Naive thymus-derived CD8-positive, alpha-beta T cell (primary cell): Measurements from ENCODE around the gene LZIC. TPM values are rescaled to one million over a fixed set of nuclear protein-coding genes. Genes with fewer than 3 reads are reported as not detected.
A peak's percentile ranks its signal among the peaks of the same experiment; 100 is the strongest.

Experiments
- ATAC-seq, 2 donors: fragments of 150-1000 bp; cut with Tn5 transposase in 1 of 2; sonication (Bioruptor Pico), chemical (Tn5 transposase) in 1 of 2; 1 replicate in 1 of 2; 2 replicates in 1 of 2; pipeline ENCODE4 v1.10.0; 2021; ENCODE audit warnings: mild to moderate bottlenecking in 2 of 2, moderate library complexity in 2 of 2
- POLR2A ChIA-PET: fragments of 350-600 bp; sonication (Branson Sonifier 250); formaldehyde crosslinking; loops from one replicate; lab custom pipeline; 2021; ENCODE audit warnings: antibody characterized with exemption; lab: Charles Lee
- DNase-seq, 10 donors: peaks; one replicate each; pipeline versions ENCODE4 v3.0.0 to v3.0.0-alpha.2; 2020 to 2022
- H3K27ac Mint-ChIP-seq, 10 donors: one replicate each; pipeline ENCODE4 v1.8.0; 2020 to 2022; ENCODE audit warnings: mild to moderate bottlenecking in 10 of 10, mixed read lengths in 10 of 10, moderate library complexity in 4 of 10, inconsistent platforms in 1 of 10
- H3K27me3 Mint-ChIP-seq, 5 donors: one replicate each; pipeline ENCODE4 v1.8.0; 2021 to 2022; ENCODE audit warnings: mixed read lengths in 5 of 5
- H3K36me3 Mint-ChIP-seq, 3 donors: one replicate each; pipeline ENCODE4 v1.8.0; 2020 to 2022; ENCODE audit warnings: mixed read lengths in 3 of 3, mild to moderate bottlenecking in 2 of 3, inconsistent platforms in 1 of 3
- H3K4me1 Mint-ChIP-seq, 4 donors: one replicate each; pipeline ENCODE4 v1.8.0; 2021 to 2022; ENCODE audit warnings: mixed read lengths in 4 of 4
- H3K4me3 Mint-ChIP-seq, 10 donors: one replicate each; pipeline ENCODE4 v1.8.0; 2020 to 2022; ENCODE audit warnings: mild to moderate bottlenecking in 10 of 10, mixed read lengths in 10 of 10, moderate library complexity in 6 of 10, inconsistent platforms in 1 of 10
- H3K9me3 Mint-ChIP-seq, 9 donors: one replicate each; pipeline ENCODE4 v1.8.0; 2020 to 2022; ENCODE audit warnings: mixed read lengths in 9 of 9, mild to moderate bottlenecking in 3 of 9, inconsistent platforms in 1 of 9, moderate library complexity in 1 of 9
- polyA plus RNA-seq, 3 donors: library from polyadenylated mRNA; unstranded; fragments of 300-500 nt; fragmentation: Illumina TruSeq; gene quantifications; one replicate each; pipeline ENCODE4 v1.2.3, GENCODE V29; 2021
- total RNA-seq, 8 experiments: library from RNA in 2 of 8; stranded (reverse) in 2 of 8; gene quantifications; one replicate each; pipeline ENCODE4 v1.2.3 and lab custom pipeline; 2021 to 2026

Gene LZIC
- total and polyA plus RNA-seq, 5 experiments from 2014 or later: 28.8 to 39.8 (median 34.2) TPM

GRCh38 chr1:9892563-9893528, 50.3 kb downstream of the LZIC start:
- POLR2A ChIA-PET: interaction anchor here (0.5 kb wide), 1 partner anchor 237 kb away, joined by 3 read pairs; no protein-coding TSS in a partner anchor
- ATAC-seq: no peak
- Mint-ChIP-seq H3K36me3 (peaks cover 0 to 2% (median 0%) of the 10 kb centered on the region in 3 donors), H3K27me3 (no peaks in the 10 kb centered on the region), H3K27ac (no peak overlapping the region), H3K9me3 (no peaks in the 10 kb centered on the region), H3K4me1 (peaks cover 3 to 27% (median 9%) of the 10 kb centered on the region in 4 donors), H3K4me3 (no peak overlapping the region)
- DNase-seq: no peak

GRCh38 chr1:9891207-9891606, 52.0 kb downstream of the LZIC start:
- H3K27ac Mint-ChIP-seq: peak overlapping the region in 1 of 10 donors; percentile 75
- H3K9me3 Mint-ChIP-seq: no peaks in the 10 kb centered on the region
- POLR2A ChIA-PET: interaction anchor here (0.6 kb wide), 2 partner anchors 204 to 288 kb away, joined by 3 to 5 read pairs; no protein-coding TSS in a partner anchor
- H3K4me1 Mint-ChIP-seq: peaks cover 3 to 27% (median 9%) of the 10 kb centered on the region in 4 donors
- ATAC-seq (no peak), DNase-seq (no peak)
- peaks cover 0 to 2% (median 0%) of the 10 kb centered on the region in 3 donors for H3K36me3 Mint-ChIP-seq
- H3K27me3 Mint-ChIP-seq: no peaks in the 10 kb centered on the region
- no peak overlapping the region for H3K4me3 Mint-ChIP-seq

DNA sequence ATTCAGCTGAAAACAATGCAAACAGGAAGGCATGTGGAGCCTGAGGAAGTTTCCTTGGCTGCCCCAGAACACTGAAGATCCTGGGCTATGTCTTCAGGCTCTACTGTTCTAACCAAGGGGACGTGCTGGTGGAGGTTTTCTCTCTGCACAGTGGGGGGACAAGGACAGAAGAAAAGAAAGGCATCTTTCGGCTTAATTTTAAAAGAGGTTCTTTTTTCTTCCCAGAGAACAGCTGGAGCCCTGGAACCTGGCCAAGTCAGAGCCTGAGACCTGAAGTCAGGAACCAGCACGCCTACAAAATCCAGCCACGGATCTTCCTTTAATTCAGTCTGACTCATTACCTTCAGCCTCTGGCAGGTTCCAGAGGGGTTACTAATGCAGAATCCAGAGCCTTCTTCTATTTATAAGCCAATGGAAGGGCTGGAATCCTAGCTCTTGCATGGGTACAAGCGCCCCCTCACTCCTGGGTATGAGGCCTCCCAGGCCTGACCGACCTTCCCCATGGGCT, 52.9 kb downstream of the LZIC start:
- H3K9me3 Mint-ChIP-seq: no peaks in the 10 kb centered on the region
- H3K27ac Mint-ChIP-seq: peak overlapping the region in 3 of 10 donors; percentile 29 to 58 (median 43)
- peaks cover 0 to 2% (median 0%) of the 10 kb centered on the region in 3 donors for H3K36me3 Mint-ChIP-seq
- no peak for ATAC-seq
- peaks cover 3 to 27% (median 9%) of the 10 kb centered on the region in 4 donors for H3K4me1 Mint-ChIP-seq
- POLR2A ChIA-PET: interaction anchor here (0.6 kb wide), 2 partner anchors 204 to 287 kb away, joined by 3 to 5 read pairs; no protein-coding TSS in a partner anchor
- no peaks in the 10 kb centered on the region for H3K27me3 Mint-ChIP-seq
- no peak for DNase-seq
- no peak overlapping the region for H3K4me3 Mint-ChIP-seq

DNA sequence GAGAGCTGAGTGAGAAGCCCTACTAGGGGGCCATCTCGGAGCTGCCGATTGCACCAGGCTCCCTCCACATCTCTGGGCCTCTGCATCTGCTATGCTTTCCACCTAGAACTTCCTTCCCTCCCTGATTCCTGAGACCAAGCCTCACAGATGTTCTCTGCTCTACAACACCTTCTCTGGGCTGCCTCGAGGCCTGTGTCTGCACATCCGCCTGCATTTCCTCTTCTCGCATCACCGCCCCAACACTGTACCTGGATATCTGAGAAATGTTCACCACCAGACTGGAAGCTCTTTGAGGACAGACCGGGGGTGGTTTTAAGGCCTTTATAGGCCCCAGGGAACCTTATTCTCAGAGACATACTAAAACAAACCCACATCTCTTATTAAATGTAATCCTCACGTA, 53.8 kb downstream of the LZIC start:
- ATAC-seq: no peak

DNA sequence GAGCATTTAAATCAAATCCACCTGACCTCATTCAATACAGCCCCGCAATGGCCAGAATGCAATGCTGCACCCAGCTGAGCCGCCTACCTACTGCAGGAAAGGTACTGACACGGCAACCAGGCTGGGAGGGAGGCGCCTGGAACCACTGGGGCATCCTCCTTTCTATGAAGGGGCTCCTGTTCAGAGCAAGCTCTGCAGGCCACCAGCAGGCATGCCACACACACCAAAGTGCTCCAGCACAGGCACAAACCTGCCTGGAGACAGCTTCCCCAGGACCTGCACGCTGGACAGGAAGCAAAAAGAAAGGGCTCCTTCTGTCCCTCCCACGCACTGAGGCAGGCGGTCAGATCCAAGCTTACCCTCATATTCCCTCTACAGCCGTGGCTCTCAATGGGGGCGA, 54.3 kb downstream of the LZIC start:
- no peak for DNase-seq
- ATAC-seq: no peak
- H3K27ac Mint-ChIP-seq: peak overlapping the region in 1 of 10 donors; percentile 29
- no peaks in the 10 kb centered on the region for H3K9me3 Mint-ChIP-seq
- H3K36me3 Mint-ChIP-seq: peaks cover 0 to 2% (median 0%) of the 10 kb centered on the region in 3 donors
- H3K27me3 Mint-ChIP-seq: no peaks in the 10 kb centered on the region
- H3K4me1 Mint-ChIP-seq: peaks cover 6 to 23% (median 13%) of the 10 kb centered on the region in 4 donors
- POLR2A ChIA-PET: no interaction called here
- no peak overlapping the region for H3K4me3 Mint-ChIP-seq

More for the DNA sequence above, 53.8 kb downstream of the LZIC start:
- POLR2A ChIA-PET: no interaction called here
- no peak for DNase-seq
- Mint-ChIP-seq H3K27ac (peak overlapping the region in 5 of 10 donors; percentile 1 to 29 (median 8)), H3K27me3 (no peaks in the 10 kb centered on the region), H3K4me1 (peaks cover 6 to 27% (median 10%) of the 10 kb centered on the region in 4 donors), H3K36me3 (peaks cover 0 to 2% (median 0%) of the 10 kb centered on the region in 3 donors), H3K9me3 (no peaks in the 10 kb centered on the region), H3K4me3 (no peak overlapping the region)

DNA sequence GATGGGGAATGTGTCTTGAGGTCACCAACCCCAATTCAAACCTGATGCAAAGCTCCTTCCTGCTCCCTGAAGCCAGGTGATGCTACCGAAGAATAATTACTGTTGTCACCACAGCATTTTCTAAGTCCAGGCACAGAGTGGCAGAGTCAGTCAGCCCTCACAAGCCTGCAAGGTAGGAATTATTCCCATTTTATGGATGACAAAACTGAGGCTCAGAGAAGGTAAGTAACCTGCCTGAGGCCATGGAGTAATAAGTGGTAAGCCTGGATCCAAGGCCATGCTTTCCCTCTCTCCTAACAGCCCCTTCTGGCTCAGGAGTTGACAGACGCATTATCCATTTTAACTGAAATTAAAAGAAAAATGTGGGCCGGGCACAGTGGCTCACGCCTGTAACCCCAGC, 56.1 kb downstream of the LZIC start:
- no peaks in the 10 kb centered on the region for H3K9me3 Mint-ChIP-seq
- H3K27me3 Mint-ChIP-seq: no peaks in the 10 kb centered on the region
- no peak for ATAC-seq

DNA sequence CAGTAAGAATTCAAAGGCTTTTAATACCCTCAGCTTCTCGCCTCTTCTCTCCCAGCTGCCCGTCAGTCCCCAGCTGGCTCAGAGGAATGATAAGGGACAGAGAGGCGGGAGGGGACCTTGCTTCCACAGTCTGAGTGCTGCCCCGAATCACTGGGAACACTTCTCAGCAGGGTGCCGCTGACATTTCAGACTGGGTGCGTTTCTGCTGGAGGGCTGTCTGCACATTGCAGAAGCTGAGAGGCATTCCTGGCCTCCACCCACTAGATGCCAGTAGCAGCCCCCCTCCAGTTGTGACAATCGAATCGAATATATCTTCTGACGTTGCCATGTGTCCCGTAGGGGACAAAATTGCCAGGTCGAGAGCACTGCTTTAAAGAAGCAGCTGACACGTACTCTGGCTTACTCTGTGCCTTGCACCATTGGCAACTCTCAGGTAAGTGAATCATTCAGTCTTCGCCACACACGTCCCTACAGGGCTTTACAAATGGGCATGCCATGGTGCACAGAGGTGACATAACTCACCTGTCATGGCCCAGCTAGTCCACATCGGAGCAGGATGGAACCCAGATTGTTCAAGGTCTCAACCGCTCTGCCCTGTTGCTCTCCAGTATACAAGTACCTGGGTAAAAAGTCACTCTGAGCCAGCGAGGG, 57.0 kb downstream of the LZIC start:
- DNase-seq: no peak
- ATAC-seq: no peak
- H3K4me1 Mint-ChIP-seq: peaks cover 22 to 30% (median 27%) of the 10 kb centered on the region in 4 donors
- H3K27ac Mint-ChIP-seq: no peak overlapping the region
- POLR2A ChIA-PET: no interaction called here
- no peaks in the 10 kb centered on the region for H3K27me3 Mint-ChIP-seq
- H3K36me3 Mint-ChIP-seq: no peaks in the 10 kb centered on the region
- H3K9me3 Mint-ChIP-seq: no peaks in the 10 kb centered on the region
- H3K4me3 Mint-ChIP-seq: no peak overlapping the region

More for the DNA sequence above, 56.1 kb downstream of the LZIC start:
- no peak for DNase-seq
- H3K4me3 Mint-ChIP-seq: no peak overlapping the region
- POLR2A ChIA-PET: no interaction called here
- no peaks in the 10 kb centered on the region for H3K36me3 Mint-ChIP-seq
- peaks cover 17 to 23% (median 20%) of the 10 kb centered on the region in 4 donors for H3K4me1 Mint-ChIP-seq
- no peak overlapping the region for H3K27ac Mint-ChIP-seq

DNA sequence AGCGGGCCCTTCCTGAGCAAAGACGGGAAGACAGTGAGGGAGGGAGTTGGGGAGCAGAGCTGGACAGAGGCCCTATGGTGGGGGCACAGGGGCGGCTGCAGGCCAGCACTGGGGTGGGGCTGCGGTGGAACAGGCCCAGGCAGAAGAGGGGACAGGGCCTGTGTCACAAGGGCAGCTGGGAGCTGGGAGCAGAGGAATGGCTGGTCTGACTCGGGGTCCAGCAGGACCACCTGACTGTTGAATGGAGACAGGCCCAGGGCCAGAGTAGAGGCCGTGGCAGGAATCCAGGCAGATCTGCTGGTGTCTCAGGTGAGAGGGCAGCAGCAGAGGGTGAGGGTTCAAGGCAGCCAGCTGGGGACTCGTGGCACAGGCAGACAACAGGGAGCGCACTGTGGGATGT, 58.4 kb downstream of the LZIC start:
- Mint-ChIP-seq H3K36me3 (no peaks in the 10 kb centered on the region), H3K4me1 (peaks cover 22 to 28% (median 25%) of the 10 kb centered on the region in 4 donors), H3K9me3 (no peaks in the 10 kb centered on the region), H3K4me3 (peak overlapping the region in 1 of 10 donors; percentile 45), H3K27ac (peak overlapping the region in 3 of 10 donors; percentile 60 to 83 (median 63)), H3K27me3 (no peaks in the 10 kb centered on the region)
- ATAC-seq (no peak), DNase-seq (no peak)
- POLR2A ChIA-PET: interaction anchor here (0.7 kb wide), 1 partner anchor 107 kb away, joined by 3 read pairs; no protein-coding TSS in a partner anchor

GRCh38 chr1:9883585-9884449, 59.4 kb downstream of the LZIC start:
- POLR2A ChIA-PET: no interaction called here

GRCh38 chr1:9882945-9883303, 60.3 kb downstream of the LZIC start:
- Mint-ChIP-seq H3K4me3 (peak overlapping the region in 1 of 10 donors; percentile 15), H3K36me3 (no peaks in the 10 kb centered on the region), H3K4me1 (peaks cover 19 to 28% (median 22%) of the 10 kb centered on the region in 4 donors), H3K9me3 (no peaks in the 10 kb centered on the region), H3K27me3 (no peaks in the 10 kb centered on the region), H3K27ac (peak overlapping the region in 9 of 10 donors; percentile 62 to 95 (median 88))
- POLR2A ChIA-PET: no interaction called here
- ATAC-seq (no peak), DNase-seq (no peak)

More at GRCh38 chr1:9883585-9884449, 59.4 kb downstream of the LZIC start:
- H3K4me3 Mint-ChIP-seq: peak overlapping the region in 1 of 10 donors; percentile 45
- H3K4me1 Mint-ChIP-seq: peaks cover 19 to 28% (median 22%) of the 10 kb centered on the region in 4 donors
- DNase-seq (no peak), ATAC-seq (no peak)
- no peaks in the 10 kb centered on the region for H3K27me3 Mint-ChIP-seq
- H3K9me3 Mint-ChIP-seq: no peaks in the 10 kb centered on the region
- peak overlapping the region in 6 of 10 donors; percentile 46 to 95 (median 75) for H3K27ac Mint-ChIP-seq
- H3K36me3 Mint-ChIP-seq: no peaks in the 10 kb centered on the region

GRCh38 chr1:9882296-9882944, 60.8 kb downstream of the LZIC start:
- H3K36me3 Mint-ChIP-seq: no peaks in the 10 kb centered on the region
- H3K4me3 Mint-ChIP-seq: peak overlapping the region in 8 of 10 donors; percentile 1 to 58 (median 38)
- DNase-seq: peak in 3 of 10 donors; percentile 14 to 39 (median 25)
- no peaks in the 10 kb centered on the region for H3K9me3 Mint-ChIP-seq
- H3K27ac Mint-ChIP-seq: peak overlapping the region; percentile 62 to 95 (median 88)
- peak; percentile 59 to 83 for ATAC-seq
- POLR2A ChIA-PET: no interaction called here
- no peaks in the 10 kb centered on the region for H3K27me3 Mint-ChIP-seq
- peaks cover 19 to 28% (median 22%) of the 10 kb centered on the region in 4 donors for H3K4me1 Mint-ChIP-seq
